HEK293 (cell line): Measurements from ENCODE around the gene ATP2A3.

Source experiments
- CTCF ChIA-PET: fragments of 350-600 bp; formaldehyde crosslinking; extraction: SDS; loops from one replicate; lab custom pipeline; 2021; ENCODE audit warnings: antibody characterized with exemption; lab: Yijun Ruan, JAX
- POLR2A ChIA-PET: fragments of 300-600 bp; formaldehyde crosslinking; extraction: SDS; loops from one replicate; lab custom pipeline; 2020; ENCODE audit warnings: antibody characterized with exemption, inconsistent platforms; lab: Yijun Ruan, JAX
- H3K27ac ChIP-seq: fragments of 200-500 bp; sonication (Bioruptor generic); 2 replicates; pipeline ENCODE4 v1.5.1; 2014; ENCODE audit warnings: low read depth, low read length, control low read depth, inconsistent platforms; ENCODE audit errors: extremely low read depth
- H3K36me3 ChIP-seq, 2 experiments: fragments of 200-500 bp in 1 of 2; sonication (Bioruptor generic) in 1 of 2; 1 replicate in 1 of 2; 2 replicates in 1 of 2; pipeline ENCODE4 v1.5.1; 2014 to 2017; ENCODE audit warnings: inconsistent platforms in 2 of 2, low read length in 2 of 2; ENCODE audit not compliant: control insufficient read depth in 2 of 2, insufficient read depth in 1 of 2
- H3K4me1 ChIP-seq: fragments of 200-500 bp; sonication (Bioruptor generic); 2 replicates; pipeline ENCODE4 v1.5.1; 2014; ENCODE audit warnings: mild to moderate bottlenecking, low read length, inconsistent platforms; ENCODE audit not compliant: control insufficient read depth, insufficient read depth
- H3K4me3 ChIP-seq: 2 replicates; pipeline ENCODE4 v1.5.1; 2011; ENCODE audit warnings: low read depth, mild to moderate bottlenecking, control low read depth, low read length, moderate library complexity
- H3K9me3 ChIP-seq: fragments of 200-500 bp; sonication (Bioruptor generic); 2 replicates; pipeline ENCODE4 v1.5.1; 2014; ENCODE audit warnings: low read depth, low read length, inconsistent platforms; ENCODE audit not compliant: control insufficient read depth, insufficient read depth
- CTCF ChIP-seq: fragments of 450-650 bp; formaldehyde crosslinking; IDR thresholded peaks from 2 replicates; pipeline ENCODE4 v1.5.1; 2016; ENCODE audit warnings: missing biosample characterization, missing genetic modification characterization
- GLI2 ChIP-seq: fragments of 450-650 bp; formaldehyde crosslinking; IDR thresholded peaks from 2 replicates; pipeline ENCODE4; 2017; ENCODE audit warnings: missing biosample characterization, missing genetic modification characterization, low read depth, borderline replicate concordance
- GLI4 ChIP-seq: fragments of 450-650 bp; formaldehyde crosslinking; IDR thresholded peaks from 2 replicates; pipeline ENCODE4 v1.5.1; 2016; ENCODE audit warnings: missing biosample characterization, missing genetic modification characterization
- GLIS1 ChIP-seq: fragments of 450-650 bp; formaldehyde crosslinking; IDR thresholded peaks from 2 replicates; pipeline ENCODE4 v1.5.1; 2016; ENCODE audit warnings: missing biosample characterization, missing genetic modification characterization
- GLIS2 ChIP-seq: fragments of 450-650 bp; formaldehyde crosslinking; IDR thresholded peaks from 2 replicates; pipeline ENCODE4 v1.5.1; 2016; ENCODE audit warnings: missing biosample characterization, missing genetic modification characterization
- KLF1 ChIP-seq: fragments of 450-650 bp; formaldehyde crosslinking; IDR thresholded peaks from 2 replicates; pipeline ENCODE4 v1.5.1; 2016; ENCODE audit warnings: missing biosample characterization, missing genetic modification characterization
- TCF7L2 ChIP-seq: IDR thresholded peaks from 2 replicates; pipeline ENCODE4 v1.6.1; 2011; ENCODE audit warnings: low read depth, mild to moderate bottlenecking, inconsistent platforms, low read length, moderate library complexity, borderline replicate concordance
- YY1 ChIP-seq: fragments of 450-650 bp; formaldehyde crosslinking; IDR thresholded peaks from 2 replicates; pipeline ENCODE4 v1.5.1; 2018; ENCODE audit warnings: missing biosample characterization, missing genetic modification characterization
- YY2 ChIP-seq: fragments of 450-650 bp; formaldehyde crosslinking; IDR thresholded peaks from 2 replicates; pipeline ENCODE4 v1.5.1; 2016; ENCODE audit warnings: missing biosample characterization, missing genetic modification characterization
- ZFP37 ChIP-seq: fragments of 450-650 bp; formaldehyde crosslinking; IDR thresholded peaks from 2 replicates; pipeline ENCODE4 v1.5.1; 2016; ENCODE audit warnings: missing biosample characterization, missing genetic modification characterization
- ZFP41 ChIP-seq: fragments of 450-650 bp; formaldehyde crosslinking; IDR thresholded peaks from 2 replicates; pipeline ENCODE4 v1.5.1; 2016; ENCODE audit warnings: missing biosample characterization, missing genetic modification characterization, borderline replicate concordance
- ZIC2 ChIP-seq: fragments of 450-650 bp; formaldehyde crosslinking; IDR thresholded peaks from 2 replicates; pipeline ENCODE4 v1.5.1; 2016; ENCODE audit warnings: missing biosample characterization, missing genetic modification characterization
- ZNF140 ChIP-seq: fragments of 450-650 bp; formaldehyde crosslinking; IDR thresholded peaks from 2 replicates; pipeline ENCODE4 v1.5.1; 2016; ENCODE audit warnings: missing biosample characterization, missing genetic modification characterization
- ZNF155 ChIP-seq: fragments of 450-650 bp; formaldehyde crosslinking; IDR thresholded peaks from 2 replicates; pipeline ENCODE4 v1.5.1; 2016; ENCODE audit warnings: missing biosample characterization, missing genetic modification characterization
- ZNF175 ChIP-seq: fragments of 450-650 bp; formaldehyde crosslinking; IDR thresholded peaks from 2 replicates; pipeline ENCODE4 v1.5.1; 2016; ENCODE audit warnings: missing biosample characterization, missing genetic modification characterization
- ZNF184 ChIP-seq: fragments of 450-650 bp; IDR thresholded peaks from 2 replicates; pipeline ENCODE4 v1.5.1; 2018; ENCODE audit warnings: missing biosample characterization, mild to moderate bottlenecking, missing genetic modification characterization
- ZNF214 ChIP-seq: fragments of 450-650 bp; formaldehyde crosslinking; IDR thresholded peaks from 2 replicates; pipeline ENCODE4 v1.5.1; 2017; ENCODE audit warnings: missing biosample characterization, mild to moderate bottlenecking, missing genetic modification characterization, borderline replicate concordance
- ZNF23 ChIP-seq: fragments of 450-650 bp; formaldehyde crosslinking; IDR thresholded peaks from 2 replicates; pipeline ENCODE4 v1.5.1; 2016; ENCODE audit warnings: missing biosample characterization, missing genetic modification characterization, borderline replicate concordance
- ZNF266 ChIP-seq: fragments of 450-650 bp; formaldehyde crosslinking; IDR thresholded peaks from 2 replicates; pipeline ENCODE4 v1.5.1; 2016; ENCODE audit warnings: missing biosample characterization, missing genetic modification characterization, low read depth
- ZNF274 ChIP-seq, 2 experiments: fragments of 200-500 bp in 1 of 2; fragments of 450-650 bp in 1 of 2; sonication (Bioruptor generic) in 1 of 2; formaldehyde crosslinking in 1 of 2; IDR thresholded peaks; 2 replicates each; pipeline versions ENCODE4 v1.5.1 to v1.6.1; 2014 to 2016; ENCODE audit warnings: borderline replicate concordance in 1 of 2, inconsistent platforms in 1 of 2, low read length in 1 of 2, missing biosample characterization in 1 of 2, missing genetic modification characterization in 1 of 2
- ZNF280C ChIP-seq: fragments of 450-650 bp; formaldehyde crosslinking; IDR thresholded peaks from 2 replicates; pipeline ENCODE4 v1.5.1; 2016; ENCODE audit warnings: missing biosample characterization, missing genetic modification characterization
- ZNF341 ChIP-seq: fragments of 450-650 bp; formaldehyde crosslinking; IDR thresholded peaks from 2 replicates; pipeline ENCODE4; 2016; ENCODE audit warnings: low read depth, missing biosample characterization, missing genetic modification characterization
- ZNF391 ChIP-seq: fragments of 450-650 bp; formaldehyde crosslinking; IDR thresholded peaks from 2 replicates; pipeline ENCODE4 v1.5.1; 2016; ENCODE audit warnings: low read depth, missing biosample characterization, missing genetic modification characterization, borderline replicate concordance
- ZNF394 ChIP-seq: fragments of 450-650 bp; formaldehyde crosslinking; IDR thresholded peaks from 2 replicates; pipeline ENCODE4 v1.5.1; 2016; ENCODE audit warnings: missing biosample characterization, missing genetic modification characterization, mild to moderate bottlenecking, moderate library complexity, borderline replicate concordance
- ZNF501 ChIP-seq: fragments of 450-650 bp; formaldehyde crosslinking; IDR thresholded peaks from 2 replicates; pipeline ENCODE4 v1.5.1; 2016; ENCODE audit warnings: missing biosample characterization, missing genetic modification characterization
- ZNF580 ChIP-seq: fragments of 450-650 bp; formaldehyde crosslinking; IDR thresholded peaks from 2 replicates; pipeline ENCODE4 v1.5.1; 2016; ENCODE audit warnings: missing biosample characterization, missing genetic modification characterization
- ZNF596 ChIP-seq: fragments of 450-650 bp; IDR thresholded peaks from 2 replicates; pipeline ENCODE4 v1.5.0; 2018; ENCODE audit warnings: missing biosample characterization, mild to moderate bottlenecking, missing genetic modification characterization, moderate library complexity
- ZNF660 ChIP-seq: fragments of 450-650 bp; IDR thresholded peaks from 2 replicates; pipeline ENCODE4 v1.5.1; 2018; ENCODE audit warnings: missing biosample characterization, mild to moderate bottlenecking, missing genetic modification characterization
- ZNF670 ChIP-seq: fragments of 450-650 bp; formaldehyde crosslinking; IDR thresholded peaks from 2 replicates; pipeline ENCODE4 v1.5.1; 2016; ENCODE audit warnings: missing biosample characterization, missing genetic modification characterization, low read depth
- ZNF76 ChIP-seq: fragments of 450-650 bp; formaldehyde crosslinking; IDR thresholded peaks from 2 replicates; pipeline ENCODE4; 2016; ENCODE audit warnings: low read depth, missing biosample characterization, missing genetic modification characterization, borderline replicate concordance
- ZSCAN4 ChIP-seq: fragments of 450-650 bp; formaldehyde crosslinking; IDR thresholded peaks from 2 replicates; pipeline ENCODE4 v1.5.1; 2017; ENCODE audit warnings: missing biosample characterization, missing genetic modification characterization

Gene ATP2A3

GRCh38 chr17:3927628-3928340 is 36.5 kb downstream of the ATP2A3 start (continued):
- 0 out of 2 replicates have a peak, but pooled peaks have one; percentile 23 for TF ChIP-seq GLIS2 (tag by site-specific recombination)
- TF ChIP-seq ZNF155: no peak
- no peak for TF ChIP-seq ZNF501 (tag by site-specific recombination)
- peak; percentile 35; the same call in 1 of the 2 replicates for TF ChIP-seq GLIS1 (tag by site-specific recombination)
- no peak for TF ChIP-seq ZNF23 (tag by site-specific recombination)
- no peak for TF ChIP-seq ZNF580 (tag by site-specific recombination)
- TF ChIP-seq ZNF175 (tag by site-specific recombination): no peak
- TF ChIP-seq ZNF341: no peak
- TF ChIP-seq ZFP37 (tag by site-specific recombination): no peak
- no peak for TF ChIP-seq ZNF660 (tag by site-specific recombination)
- no peak for TF ChIP-seq ZNF670
- no peak for TF ChIP-seq ZNF140 (tag by site-specific recombination)

GRCh38 chr17:3926860-3927627 is 37.2 kb downstream of the ATP2A3 start:
- Histone ChIP-seq H3K9me3 (no peaks in the 10 kb centered on the region), H3K27ac (no peak overlapping the region), H3K4me1 (no peaks in the 10 kb centered on the region), H3K4me3 (no peak overlapping the region), H3K36me3 (no peaks in the 10 kb centered on the region)
- CTCF ChIA-PET: interaction anchor here (0.6 to 4.3 kb wide), 8 partner anchors 7 to 698 kb away, joined by 3 to 35 read pairs (median 3); partner anchors contain the start of gene P2RX1
- POLR2A ChIA-PET: interaction anchor here (0.5 kb wide), 1 partner anchor 439 kb away, joined by 3 read pairs; no protein-coding TSS in a partner anchor
- TF ChIP-seq ZNF214: no peak
- no peak for TF ChIP-seq ZNF394 (tag by site-specific recombination)
- no peak for TF ChIP-seq ZFP41 (tag by site-specific recombination)
- peak; percentile 20; the same call in 1 of the 2 replicates for TF ChIP-seq ZIC2 (tag by site-specific recombination)
- no peak for TF ChIP-seq YY2
- no peak for TF ChIP-seq ZNF184
- no peak for TF ChIP-seq GLI2 (tag by site-specific recombination)
- no peak for TF ChIP-seq CTCF
- TF ChIP-seq ZNF596 (tag by site-specific recombination): no peak
- no peak for TF ChIP-seq TCF7L2
- no peak for TF ChIP-seq ZSCAN4 (tag by site-specific recombination)
- TF ChIP-seq ZNF391 (tag by site-specific recombination): no peak
- TF ChIP-seq ZNF266: no peak
- peak; percentile 72; the same call in 1 of the 2 replicates for TF ChIP-seq GLI4 (tag by site-specific recombination)
- no peak for TF ChIP-seq ZNF280C (tag by site-specific recombination)
- peak; percentile 17; the same call in 1 of the 2 replicates for TF ChIP-seq KLF1 (tag by site-specific recombination)
- no peak for TF ChIP-seq ZNF76 (tag by site-specific recombination)
- TF ChIP-seq ZNF274 (IDR thresholded peaks at IDR 0.05; ENCODE audit: low read length): no peak
- TF ChIP-seq ZNF274 (tag by site-specific recombination; IDR thresholded peaks at IDR 0.05; ENCODE audit: borderline replicate concordance): no peak
- TF ChIP-seq YY1 (tag by site-specific recombination): no peak
